ENCODE data around the gene PGC.
A peak's percentile ranks its signal among the peaks of the same experiment; 100 is the strongest.

The PGC gene

GRCh38 chr6:41747256-41748101 lies at the start of gene PGC:
Gene PGC, minus strand, starts transcription at chr6:41747397. Its CDS starts 63 bp downstream, at chr6:41747334.
- no peak for DNase-seq

- DNase-seq = no peak
Observed at GRCh38 chr6:41796474-41796873, 49.3 kb upstream of the PGC start.

GRCh38 chr6:41791984-41792383 lies 44.8 kb upstream of the PGC start:
- DNase-seq = no peak

- no peak for DNase-seq
Observed at GRCh38 chr6:41791305-41791704, 44.1 kb upstream of the PGC start.

GRCh38 chr6:41790045-41790444 lies 42.8 kb upstream of the PGC start:
- DNase-seq = no peak

- no peak for DNase-seq
Observed at GRCh38 chr6:41789390-41789724, 42.2 kb upstream of the PGC start.

- peak; percentile 24 for DNase-seq
Observed at GRCh38 chr6:41787219-41787917, 40.2 kb upstream of the PGC start, which contains the start of gene TOMM6. Gene TOMM6, plus strand, starts transcription at chr6:41787694. Its CDS starts 4 bp downstream, at chr6:41787698.

GRCh38 chr6:41786451-41787218 lies 39.4 kb upstream of the PGC start:
- no peak for DNase-seq

- DNase-seq = no peak
Observed at GRCh38 chr6:41785689-41786450, 38.7 kb upstream of the PGC start.

- DNase-seq = no peak
Observed at GRCh38 chr6:41785254-41785653, 38.1 kb upstream of the PGC start.

GRCh38 chr6:41784581-41785171 lies 37.5 kb upstream of the PGC start:
- DNase-seq = no peak

GRCh38 chr6:41783106-41783780 lies 36.0 kb upstream of the PGC start:
- DNase-seq = no peak

GRCh38 chr6:41781366-41781730 lies 34.2 kb upstream of the PGC start:
- DNase-seq = no peak

GRCh38 chr6:41780551-41781365 lies 33.6 kb upstream of the PGC start, which contains the start of gene PRICKLE4:
Gene PRICKLE4, plus strand, starts transcription at chr6:41780782. Its CDS starts 2,692 bp downstream, at chr6:41783474.
- DNase-seq = no peak

- peak; percentile 34 for DNase-seq
Observed at GRCh38 chr6:41779788-41780550, 32.8 kb upstream of the PGC start, which contains the start of gene FRS3. Gene FRS3, minus strand, starts transcription at chr6:41779900. Its CDS starts 2,913 bp downstream, at chr6:41776987.

GRCh38 chr6:41779336-41779735 lies 32.1 kb upstream of the PGC start:
- no peak for DNase-seq

- DNase-seq = no peak
Observed at GRCh38 chr6:41778895-41779294, 31.7 kb upstream of the PGC start.

GRCh38 chr6:41777551-41778285 lies 30.5 kb upstream of the PGC start:
- no peak for DNase-seq

GRCh38 chr6:41775293-41775882 lies 28.2 kb upstream of the PGC start:
- DNase-seq = no peak
